ENCODE results near the gene THUMPD3. TPM values are rescaled to one million over a fixed set of nuclear protein-coding genes. Genes with fewer than 3 reads are reported as not detected.

Gene THUMPD3
- total and polyA plus RNA-seq, 2 of the 13 experiments (the other 11 are each of a cell fraction or from before 2014, with no cell fraction given) = 31.2 to 44.1 TPM

DNA sequence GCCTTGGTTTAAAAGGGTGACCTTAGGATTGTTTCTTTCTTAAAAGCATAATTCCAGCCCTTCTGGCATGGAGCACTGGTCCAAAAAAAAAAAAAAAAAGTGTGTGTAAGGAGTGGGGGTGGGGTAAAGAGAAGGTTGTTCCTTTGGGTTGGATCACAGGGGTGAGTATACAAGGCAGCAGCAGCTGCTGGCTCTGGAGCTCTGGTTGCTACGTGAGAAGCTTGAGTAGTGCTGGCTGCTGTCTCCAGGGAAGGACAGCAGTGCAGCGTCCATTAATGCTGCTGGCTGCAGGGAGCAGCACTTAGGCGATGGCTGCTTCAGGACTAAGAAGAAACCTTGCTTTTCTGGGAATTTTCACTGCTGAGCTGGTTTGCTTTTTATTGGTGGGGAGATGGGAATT is 36.9 kb downstream of the THUMPD3 start (continued):
- no peak for TF ChIP-seq ZBTB37 (CRISPR knock-in tag; IDR thresholded peaks at IDR 0.05)
- TF ChIP-seq, protein P1, sequence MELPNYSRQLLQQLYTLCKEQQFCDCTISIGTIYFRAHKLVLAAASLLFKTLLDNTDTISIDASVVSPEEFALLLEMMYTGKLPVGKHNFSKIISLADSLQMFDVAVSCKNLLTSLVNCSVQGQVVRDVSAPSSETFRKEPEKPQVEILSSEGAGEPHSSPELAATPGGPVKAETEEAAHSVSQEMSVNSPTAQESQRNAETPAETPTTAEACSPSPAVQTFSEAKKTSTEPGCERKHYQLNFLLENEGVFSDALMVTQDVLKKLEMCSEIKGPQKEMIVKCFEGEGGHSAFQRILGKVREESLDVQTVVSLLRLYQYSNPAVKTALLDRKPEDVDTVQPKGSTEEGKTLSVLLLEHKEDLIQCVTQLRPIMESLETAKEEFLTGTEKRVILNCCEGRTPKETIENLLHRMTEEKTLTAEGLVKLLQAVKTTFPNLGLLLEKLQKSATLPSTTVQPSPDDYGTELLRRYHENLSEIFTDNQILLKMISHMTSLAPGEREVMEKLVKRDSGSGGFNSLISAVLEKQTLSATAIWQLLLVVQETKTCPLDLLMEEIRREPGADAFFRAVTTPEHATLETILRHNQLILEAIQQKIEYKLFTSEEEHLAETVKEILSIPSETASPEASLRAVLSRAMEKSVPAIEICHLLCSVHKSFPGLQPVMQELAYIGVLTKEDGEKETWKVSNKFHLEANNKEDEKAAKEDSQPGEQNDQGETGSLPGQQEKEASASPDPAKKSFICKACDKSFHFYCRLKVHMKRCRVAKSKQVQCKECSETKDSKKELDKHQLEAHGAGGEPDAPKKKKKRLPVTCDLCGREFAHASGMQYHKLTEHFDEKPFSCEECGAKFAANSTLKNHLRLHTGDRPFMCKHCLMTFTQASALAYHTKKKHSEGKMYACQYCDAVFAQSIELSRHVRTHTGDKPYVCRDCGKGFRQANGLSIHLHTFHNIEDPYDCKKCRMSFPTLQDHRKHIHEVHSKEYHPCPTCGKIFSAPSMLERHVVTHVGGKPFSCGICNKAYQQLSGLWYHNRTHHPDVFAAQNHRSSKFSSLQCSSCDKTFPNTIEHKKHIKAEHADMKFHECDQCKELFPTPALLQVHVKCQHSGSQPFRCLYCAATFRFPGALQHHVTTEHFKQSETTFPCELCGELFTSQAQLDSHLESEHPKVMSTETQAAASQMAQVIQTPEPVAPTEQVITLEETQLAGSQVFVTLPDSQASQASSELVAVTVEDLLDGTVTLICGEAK (IDR thresholded peaks at IDR 0.05) = no peak
- TF ChIP-seq, protein P1 (CRISPR knock-in tag; IDR thresholded peaks at IDR 0.05) = no peak
- TF ChIP-seq ZNF138 (CRISPR knock-in tag; IDR thresholded peaks at IDR 0.05; ENCODE audit: low read depth) = no peak
- TF ChIP-seq ZSCAN9 (CRISPR knock-in tag; IDR thresholded peaks at IDR 0.05; ENCODE audit: borderline replicate concordance) = no peak
- TF ChIP-seq PRMT3 (CRISPR knock-in tag; IDR thresholded peaks at IDR 0.05; ENCODE audit: borderline replicate concordance, low read depth) = no peak
- TF ChIP-seq KAT2B (IDR thresholded peaks at IDR 0.05; ENCODE audit: borderline replicate concordance, low read depth, low read length) = no peak
- TF ChIP-seq ZNF556 (CRISPR knock-in tag; IDR thresholded peaks at IDR 0.05; ENCODE audit: borderline replicate concordance) = no peak
- peak; percentile 34; the same call in 1 of the 2 replicates for TF ChIP-seq HOXA3 (CRISPR knock-in tag; IDR thresholded peaks at IDR 0.05)
- no peak for TF ChIP-seq BRCA1 (CRISPR knock-in tag; IDR thresholded peaks at IDR 0.05)
- TF ChIP-seq YEATS4 (CRISPR knock-in tag; IDR thresholded peaks at IDR 0.05; ENCODE audit: borderline replicate concordance) = no peak
- no peak for TF ChIP-seq REL (CRISPR knock-in tag; conservative IDR thresholded peaks at IDR 0.05)
- no peak for TF ChIP-seq ZNF280B (CRISPR knock-in tag; IDR thresholded peaks at IDR 0.05; ENCODE audit: borderline replicate concordance)
- no peak for TF ChIP-seq GFI1 (CRISPR knock-in tag; IDR thresholded peaks at IDR 0.05; ENCODE audit: borderline replicate concordance)
- no peak for TF ChIP-seq ATF3 (CRISPR knock-in tag; IDR thresholded peaks at IDR 0.05)
- no peak for TF ChIP-seq CSRNP1 (CRISPR knock-in tag; IDR thresholded peaks at IDR 0.05)
- TF ChIP-seq GZF1 (CRISPR knock-in tag; IDR thresholded peaks at IDR 0.05) = no peak

Data from HepG2 (cell line).